ENCODE measurements around the gene MRPS2.
"Not testable (repeated sequence)": the region's sequence is repeated elsewhere in the genome, so short reads cannot be mapped to it uniquely, and the experiment has no call there.

The MRPS2 gene

GRCh38 chr9:135501261-135502167, 1.0 kb downstream of the MRPS2 start:
- DNase-seq (ENCODE audit: low read depth) = no peak

GRCh38 chr9:135502168-135502872, 1.8 kb downstream of the MRPS2 start:
- DNase-seq (ENCODE audit: low read depth) = no peak

- DNase-seq (ENCODE audit: low read depth) = no peak
These were observed 2.4 kb downstream of the MRPS2 start for GRCh38 chr9:135502873-135503321.

DNA sequence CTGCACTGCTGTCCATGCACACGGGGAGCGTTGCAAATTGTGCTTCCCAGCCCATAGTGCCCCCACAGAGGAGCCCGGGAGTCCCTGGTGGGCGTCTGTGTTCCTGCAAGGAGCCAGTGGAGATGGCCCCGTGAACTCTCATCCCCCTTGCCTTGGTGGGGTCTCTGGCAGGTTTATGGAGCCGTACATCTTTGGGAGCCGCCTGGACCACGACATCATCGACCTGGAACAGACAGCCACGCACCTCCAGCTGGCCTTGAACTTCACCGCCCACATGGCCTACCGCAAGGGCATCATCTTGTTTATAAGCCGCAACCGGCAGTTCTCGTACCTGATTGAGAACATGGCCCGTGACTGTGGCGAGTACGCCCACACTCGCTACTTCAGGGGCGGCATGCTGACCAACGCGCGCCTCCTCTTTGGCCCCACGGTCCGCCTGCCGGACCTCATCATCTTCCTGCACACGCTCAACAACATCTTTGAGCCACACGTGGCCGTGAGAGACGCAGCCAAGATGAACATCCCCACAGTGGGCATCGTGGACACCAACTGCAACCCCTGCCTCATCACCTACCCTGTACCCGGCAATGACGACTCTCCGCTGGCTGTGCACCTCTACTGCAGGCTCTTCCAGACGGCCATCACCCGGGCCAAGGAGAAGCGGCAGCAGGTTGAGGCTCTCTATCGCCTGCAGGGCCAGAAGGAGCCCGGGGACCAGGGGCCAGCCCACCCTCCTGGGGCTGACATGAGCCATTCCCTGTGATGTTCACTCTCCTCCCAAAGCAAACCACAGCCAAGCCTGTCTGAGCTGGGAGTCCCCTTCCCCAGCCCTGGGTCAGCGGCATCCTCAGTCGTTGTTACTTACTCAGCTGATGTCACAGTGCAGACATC, 3.1 kb downstream of the MRPS2 start:
- DNase-seq (ENCODE audit: low read depth) = no peak

DNA sequence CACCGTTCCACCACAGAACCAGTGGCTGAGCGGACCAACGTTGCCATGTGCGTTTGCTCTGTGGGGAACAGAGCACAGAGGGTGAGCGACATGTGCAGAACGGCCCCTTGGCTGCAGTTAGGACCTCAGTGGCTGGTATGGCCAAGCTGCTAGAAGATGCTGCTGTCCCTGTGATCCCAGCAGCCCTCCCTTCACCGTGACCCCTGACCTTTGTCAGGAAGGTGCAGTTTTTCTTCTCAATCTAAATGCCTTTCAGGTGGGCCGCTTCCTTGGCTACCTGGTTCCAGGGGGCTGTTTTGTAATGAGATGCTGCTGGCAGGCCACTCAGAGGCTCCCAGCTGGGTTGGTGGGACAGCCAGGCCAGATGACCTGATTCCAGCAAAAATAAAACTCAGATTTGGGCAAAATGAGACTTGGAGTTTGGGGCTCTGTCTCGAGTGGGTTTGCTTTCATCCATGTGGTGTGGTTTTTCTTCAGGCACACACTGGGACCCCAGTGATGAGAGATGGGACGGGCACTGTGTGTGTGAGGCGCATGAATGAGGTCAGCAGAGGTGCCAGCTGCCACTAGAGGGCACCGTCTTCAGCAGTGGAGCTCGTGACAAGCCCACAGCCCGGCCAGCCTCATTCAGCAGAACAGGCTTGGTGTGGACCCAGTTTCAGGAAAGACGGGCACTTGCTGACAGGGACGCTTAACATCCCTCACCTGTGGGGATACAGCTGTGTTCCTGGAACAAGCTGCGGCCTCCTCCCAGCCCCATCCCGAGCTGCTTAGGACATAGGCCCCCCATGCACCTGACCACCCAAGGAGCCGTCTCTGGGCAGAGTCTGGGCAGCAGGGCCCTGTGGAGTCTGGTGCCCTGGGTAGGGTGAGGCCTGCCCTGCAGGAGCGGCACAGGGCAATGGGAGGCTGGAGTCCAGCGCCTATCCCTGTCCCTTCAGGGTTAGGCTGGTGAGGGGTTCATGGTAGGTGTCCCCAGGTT, 4.1 kb downstream of the MRPS2 start:
- DNase-seq (ENCODE audit: low read depth) = no peak

- DNase-seq (ENCODE audit: low read depth) = no peak
These were observed 5.1 kb downstream of the MRPS2 start for GRCh38 chr9:135505406-135506187.

- DNase-seq (ENCODE audit: low read depth) = no peak
These were observed 6.0 kb downstream of the MRPS2 start for GRCh38 chr9:135506327-135507103.

- no peak for DNase-seq (ENCODE audit: low read depth)
These were observed 6.9 kb downstream of the MRPS2 start for GRCh38 chr9:135507104-135508035.

- DNase-seq (ENCODE audit: low read depth) = no peak
These were observed 7.8 kb downstream of the MRPS2 start for GRCh38 chr9:135508211-135508820.

DNA sequence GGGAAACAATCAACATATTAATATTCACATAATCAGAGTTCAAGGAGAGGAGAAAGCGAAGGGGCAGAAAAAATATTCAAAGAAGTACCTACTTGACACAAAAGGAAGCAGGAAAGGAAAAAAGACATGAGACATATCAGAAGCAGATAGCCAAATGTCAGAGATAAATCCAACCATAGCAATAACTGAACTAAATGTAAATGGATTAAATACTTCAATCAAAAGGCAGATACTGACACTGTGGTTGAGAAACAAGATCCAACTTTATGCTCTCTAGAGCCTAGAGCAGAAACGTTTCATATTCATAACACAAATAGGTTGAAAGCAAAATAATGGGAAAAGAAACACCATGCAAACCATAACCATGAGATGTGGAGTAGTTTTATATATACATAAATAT, 9.0 kb downstream of the MRPS2 start:
- no peak for DNase-seq (ENCODE audit: low read depth)

DNA sequence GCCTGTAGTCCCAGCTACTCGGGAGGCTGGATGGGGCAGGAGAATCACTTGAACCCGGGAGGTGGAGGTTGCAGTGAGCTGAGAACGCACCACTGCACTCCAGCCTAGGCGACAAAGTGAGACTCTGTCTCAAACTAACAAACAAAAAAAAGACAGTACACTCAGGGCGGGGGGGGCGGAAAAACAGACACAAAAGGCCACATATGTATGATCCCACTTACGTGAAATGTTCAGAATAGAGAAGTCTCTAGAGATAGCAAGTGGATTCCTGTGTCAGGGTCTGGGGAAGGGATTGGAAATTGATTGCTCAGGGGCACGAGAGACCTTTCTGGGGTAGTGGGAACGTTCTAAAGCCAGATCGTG, 11.7 kb downstream of the MRPS2 start:
- DNase-seq (ENCODE audit: low read depth) = no peak

DNA sequence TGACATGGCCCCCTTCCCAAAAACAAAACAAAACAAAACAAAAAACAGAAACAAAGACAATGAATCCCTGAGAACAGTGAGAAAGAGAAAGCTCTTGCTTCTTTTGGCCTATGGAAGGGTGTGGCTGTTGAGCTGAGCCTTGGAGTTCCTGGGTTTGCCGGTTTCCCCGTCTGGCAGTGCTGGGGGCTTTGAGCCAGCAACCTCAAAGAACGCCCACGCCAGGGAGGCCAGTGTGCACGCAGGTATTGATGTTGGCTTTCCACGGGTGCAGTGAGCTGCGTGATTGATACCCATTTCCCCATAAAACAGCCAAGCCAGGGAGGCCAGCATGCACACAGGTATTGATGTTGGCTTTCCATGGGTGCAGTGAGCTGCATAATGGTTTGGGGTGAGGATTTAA, 12.4 kb downstream of the MRPS2 start:
- no peak for DNase-seq (ENCODE audit: low read depth)

DNA sequence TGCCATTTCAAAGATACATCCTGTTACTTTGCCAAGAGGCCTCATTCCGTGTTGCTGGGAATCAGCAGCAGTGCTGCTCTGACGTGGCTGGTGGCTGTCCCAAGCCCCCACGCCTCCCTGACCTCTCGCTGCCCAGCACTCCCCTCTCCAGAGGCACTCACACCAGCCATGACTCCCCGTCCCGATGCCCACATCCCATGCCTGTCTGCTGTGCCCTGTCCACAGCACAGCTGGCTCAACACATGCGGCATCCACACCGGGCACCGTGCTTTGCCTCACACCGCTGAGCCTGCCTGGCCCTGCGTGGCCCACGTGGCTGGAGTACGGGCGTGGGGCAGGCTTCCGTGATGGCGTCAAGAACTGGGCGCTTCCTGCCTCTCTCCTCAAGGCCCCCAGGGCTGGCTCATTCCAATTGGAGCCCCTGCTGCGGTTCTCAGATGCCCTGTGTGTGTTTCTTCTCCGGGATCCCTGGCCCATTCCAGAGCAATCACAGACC, 12.9 kb downstream of the MRPS2 start:
- DNase-seq (ENCODE audit: low read depth) = no peak

GRCh38 chr9:135513906-135514305, 13.4 kb downstream of the MRPS2 start:
- DNase-seq (ENCODE audit: low read depth) = not testable (repeated sequence)

GRCh38 chr9:135514342-135515082, 14.0 kb downstream of the MRPS2 start:
- DNase-seq (ENCODE audit: low read depth) = no peak

DNA sequence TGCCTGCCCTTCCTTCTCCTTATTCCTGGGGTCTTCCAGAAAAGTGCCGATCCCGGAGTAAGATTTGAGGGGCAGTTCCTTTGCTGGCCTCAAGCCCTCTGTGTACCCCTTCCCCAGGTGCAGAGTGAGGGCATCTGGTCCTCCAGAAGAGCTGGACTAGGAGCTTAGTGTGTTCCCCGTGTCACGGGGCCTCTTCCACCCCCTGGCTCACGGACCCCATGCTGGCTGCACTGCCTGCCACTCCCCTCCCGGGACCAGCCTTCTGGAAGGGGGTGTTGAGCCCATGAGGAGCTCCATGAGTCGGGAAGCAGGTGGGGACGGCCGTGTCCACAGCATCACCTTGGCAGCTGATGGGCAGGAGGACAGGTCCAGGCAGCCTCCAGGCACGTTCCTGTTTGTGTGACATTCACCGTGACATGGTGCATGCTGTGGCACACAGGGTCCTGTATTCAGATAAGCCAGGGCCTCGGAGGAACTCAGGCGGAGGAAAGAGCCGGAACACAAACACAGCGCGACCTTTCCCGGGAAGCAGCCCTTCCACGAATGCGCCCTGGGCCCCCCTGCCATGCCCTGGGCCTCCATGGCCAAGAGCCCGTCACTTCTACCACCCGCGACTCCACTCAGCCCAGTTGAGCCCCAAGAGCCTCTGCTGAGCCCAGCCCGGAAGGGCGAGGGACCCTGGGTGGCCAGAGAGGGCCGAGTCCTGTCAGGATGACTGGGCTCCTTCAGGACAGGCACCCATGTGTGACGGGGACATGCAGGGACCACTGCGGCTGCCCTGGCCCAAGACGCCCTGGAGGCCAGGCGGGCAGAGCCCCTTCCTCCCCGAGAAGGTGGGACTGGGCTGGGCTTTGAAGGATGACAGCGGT, 14.8 kb downstream of the MRPS2 start:
- DNase-seq (ENCODE audit: low read depth) = no peak

Measured in stimulated activated CD8-positive, alpha-beta memory T cell treated with anti-CD3 and anti-CD28 coated beads, Interleukin-15, amount 100 ng/mL, for 24 hours (primary cell).